Ectodermal cell (in vitro differentiated cells): ENCODE results near the gene C6.
"Not testable (repeated sequence)": the region's sequence is repeated elsewhere in the genome, so short reads cannot be mapped to it uniquely, and the experiment has no call there.

Experiments
- H3K27ac ChIP-seq: 2 replicates; pipeline ENCODE4 v1.7.0; 2013; ENCODE audit warnings: mild to moderate bottlenecking, low read depth, low read length; ENCODE audit not compliant: insufficient read depth, poor library complexity, severe bottlenecking
- H3K27me3 ChIP-seq: 2 replicates; pipeline ENCODE4 v1.7.0; 2013; ENCODE audit warnings: mild to moderate bottlenecking, low read length; ENCODE audit not compliant: insufficient read depth, control insufficient read depth, poor library complexity, severe bottlenecking
- H3K36me3 ChIP-seq: one replicate; pipeline ENCODE4 v1.7.0; 2013; ENCODE audit warnings: low read length; ENCODE audit not compliant: control insufficient read depth, insufficient read depth
- H3K4me1 ChIP-seq: one replicate; pipeline ENCODE4 v1.7.0; 2013; ENCODE audit warnings: low read length; ENCODE audit not compliant: control insufficient read depth, insufficient read depth
- H3K4me3 ChIP-seq: 2 replicates; pipeline ENCODE4 v1.7.0; 2013; ENCODE audit warnings: low read depth, low read length, control low read depth; ENCODE audit not compliant: insufficient read depth
- H3K9me3 ChIP-seq: 2 replicates; pipeline ENCODE4 v1.7.0; 2013; ENCODE audit warnings: mild to moderate bottlenecking, low read length, moderate library complexity; ENCODE audit not compliant: control insufficient read depth
- WGBS, 2 experiments: methylation state at CpG; one replicate each; pipeline ENCODE4 v1.1.7; 2013; ENCODE audit warnings: missing lambda C conversion rate in 2 of 2; 5-methylcytosine and 5-hydroxymethylcytosine counted together

Gene C6

GRCh38 chr5:41201082-41201772 lies 12.1 kb downstream of the C6 start:
- Histone ChIP-seq H3K4me1 (no peaks in the 10 kb centered on the region), H3K36me3 (no peaks in the 10 kb centered on the region), H3K27ac (no peak overlapping the region), H3K9me3 (no peaks in the 10 kb centered on the region), H3K27me3 (no peaks in the 10 kb centered on the region), H3K4me3 (no peak overlapping the region)
- WGBS, 2 experiments = 95 to 100% methylated on average over 1 of the region's 1 CpG

GRCh38 chr5:41200506-41200905 lies 12.8 kb downstream of the C6 start:
- H3K4me3 ChIP-seq = no peak overlapping the region
- no peaks in the 10 kb centered on the region for H3K36me3 ChIP-seq
- H3K9me3 ChIP-seq = no peaks in the 10 kb centered on the region
- no peaks in the 10 kb centered on the region for H3K4me1 ChIP-seq
- 82 to 93% methylated on average over 2 of the region's 2 CpGs for WGBS, 2 experiments
- H3K27me3 ChIP-seq = no peaks in the 10 kb centered on the region
- no peak overlapping the region for H3K27ac ChIP-seq

GRCh38 chr5:41199660-41200059 lies 13.7 kb downstream of the C6 start:
- Histone ChIP-seq H3K4me1 (no peaks in the 10 kb centered on the region), H3K9me3 (no peaks in the 10 kb centered on the region), H3K4me3 (no peak overlapping the region), H3K27me3 (no peaks in the 10 kb centered on the region), H3K27ac (no peak overlapping the region), H3K36me3 (no peaks in the 10 kb centered on the region)
- WGBS, 2 experiments = 62 to 64% methylated on average over 3 of the region's 3 CpGs

GRCh38 chr5:41196197-41196596 lies 17.1 kb downstream of the C6 start:
- Histone ChIP-seq H3K4me1 (no peaks in the 10 kb centered on the region), H3K27ac (no peak overlapping the region), H3K4me3 (no peak overlapping the region), H3K9me3 (no peaks in the 10 kb centered on the region), H3K36me3 (no peaks in the 10 kb centered on the region), H3K27me3 (no peaks in the 10 kb centered on the region)
- 83% methylated on average over 1 of the region's 2 CpGs; no CpG with 5 or more reads in 1 of the 2 experiments for WGBS, 2 experiments

- H3K27me3 ChIP-seq = no peaks in the 10 kb centered on the region
- H3K27ac ChIP-seq = no peak overlapping the region
- no peaks in the 10 kb centered on the region for H3K36me3 ChIP-seq
- H3K9me3 ChIP-seq = no peaks in the 10 kb centered on the region
- no peak overlapping the region for H3K4me3 ChIP-seq
- no peaks in the 10 kb centered on the region for H3K4me1 ChIP-seq
- 93 to 94% methylated on average over 1 of the region's 1 CpG for WGBS, 2 experiments
Observed at GRCh38 chr5:41195228-41195627, 18.1 kb downstream of the C6 start.

- H3K4me3 ChIP-seq = no peak overlapping the region
- H3K36me3 ChIP-seq = no peaks in the 10 kb centered on the region
- H3K4me1 ChIP-seq = no peaks in the 10 kb centered on the region
- WGBS, 2 experiments = 96 to 98% methylated on average over 3 of the region's 3 CpGs
- no peaks in the 10 kb centered on the region for H3K27me3 ChIP-seq
- H3K27ac ChIP-seq = no peak overlapping the region
- no peaks in the 10 kb centered on the region for H3K9me3 ChIP-seq
Observed at GRCh38 chr5:41194339-41194738, 19.0 kb downstream of the C6 start.

GRCh38 chr5:41193456-41194205 lies 19.7 kb downstream of the C6 start:
- Histone ChIP-seq H3K27ac (no peak overlapping the region), H3K4me3 (no peak overlapping the region), H3K4me1 (no peaks in the 10 kb centered on the region), H3K27me3 (no peaks in the 10 kb centered on the region), H3K36me3 (no peaks in the 10 kb centered on the region), H3K9me3 (no peaks in the 10 kb centered on the region)
- 88 to 93% methylated on average over 5 of the region's 5 CpGs for WGBS, 2 experiments

GRCh38 chr5:41191249-41191648 lies 22.1 kb downstream of the C6 start:
- Histone ChIP-seq H3K27ac (no peak overlapping the region), H3K36me3 (no peaks in the 10 kb centered on the region), H3K27me3 (no peaks in the 10 kb centered on the region), H3K4me1 (no peaks in the 10 kb centered on the region), H3K4me3 (no peak overlapping the region), H3K9me3 (no peaks in the 10 kb centered on the region)
- 92 to 94% methylated on average over 4 of the region's 4 CpGs for WGBS, 2 experiments

GRCh38 chr5:41186143-41186542 lies 27.2 kb downstream of the C6 start:
- no peaks in the 10 kb centered on the region for H3K27me3 ChIP-seq
- H3K4me3 ChIP-seq = no peak overlapping the region
- H3K4me1 ChIP-seq = no peaks in the 10 kb centered on the region
- H3K27ac ChIP-seq = no peak overlapping the region
- WGBS, 2 experiments = 86 to 93% methylated on average over 1 of the region's 1 CpG
- H3K36me3 ChIP-seq = no peaks in the 10 kb centered on the region
- no peaks in the 10 kb centered on the region for H3K9me3 ChIP-seq

- not testable (repeated sequence) for H3K4me1 ChIP-seq, H3K27ac ChIP-seq, H3K36me3 ChIP-seq, H3K9me3 ChIP-seq, H3K27me3 ChIP-seq, H3K4me3 ChIP-seq
- 90 to 100% methylated on average over 1 of the region's 1 CpG for WGBS, 2 experiments
Observed at GRCh38 chr5:41183331-41183730, 30.0 kb downstream of the C6 start.
